Nephron (organoid): ENCODE results near the gene ZNF628.

ENCODE experiments used
- H3K27ac Mint-ChIP-seq, 3 experiments: 2 replicates each; pipeline ENCODE4 v1.8.0; 2020; ENCODE audit warnings: mixed read lengths in 3 of 3, mild to moderate bottlenecking in 2 of 3, moderate library complexity in 1 of 3
- H3K27me3 Mint-ChIP-seq: 2 replicates; pipeline ENCODE4 v1.8.0; 2021; ENCODE audit warnings: low read depth, mild to moderate bottlenecking, moderate library complexity, mixed read lengths
- H3K36me3 Mint-ChIP-seq: 2 replicates; pipeline ENCODE4 v1.8.0; 2020; ENCODE audit warnings: low read depth, mixed read lengths
- H3K4me1 Mint-ChIP-seq: 2 replicates; pipeline ENCODE4 v1.8.0; 2020; ENCODE audit warnings: mixed read lengths
- H3K4me3 Mint-ChIP-seq, 3 experiments: 2 replicates each; pipeline ENCODE4 v1.8.0; 2020; ENCODE audit warnings: mild to moderate bottlenecking in 3 of 3, mixed read lengths in 3 of 3, moderate library complexity in 2 of 3
- H3K9me3 Mint-ChIP-seq: 2 replicates; pipeline ENCODE4 v1.8.0; 2020; ENCODE audit warnings: mixed read lengths
- CTCF ChIP-seq, 3 experiments: fragments of 200-600 bp; sonication (generic); IDR thresholded peaks; one replicate each; pipeline ENCODE4 v1.5.0; 2021; ENCODE audit warnings: antibody characterized with exemption in 3 of 3; ENCODE audit not compliant: unreplicated experiment in 3 of 3

The ZNF628 gene

GRCh38 chr19:55479045-55479444, 2.6 kb downstream of the ZNF628 start:
- peaks cover 38% of the 10 kb centered on the region for H3K4me1 Mint-ChIP-seq
- peaks cover 5% of the 10 kb centered on the region for H3K36me3 Mint-ChIP-seq
- peaks cover 4% of the 10 kb centered on the region for H3K27me3 Mint-ChIP-seq
- TF ChIP-seq CTCF (IDR thresholded peaks at IDR 0.05; ENCODE audit: unreplicated experiment in 3 of 3) = no peak
- no peaks in the 10 kb centered on the region for H3K9me3 Mint-ChIP-seq
- peak overlapping the region; percentile 80 to 99 (median 81) for H3K27ac Mint-ChIP-seq
- H3K4me3 Mint-ChIP-seq = peak overlapping the region; percentile 73 to 96 (median 92)

- Mint-ChIP-seq H3K4me1 (peaks cover 38% of the 10 kb centered on the region), H3K4me3 (peak overlapping the region; percentile 59 to 92 (median 73)), H3K27me3 (peaks cover 4% of the 10 kb centered on the region), H3K27ac (peak overlapping the region; percentile 80 to 99 (median 81)), H3K9me3 (no peaks in the 10 kb centered on the region), H3K36me3 (peaks cover 5% of the 10 kb centered on the region)
- no peak for TF ChIP-seq CTCF (IDR thresholded peaks at IDR 0.05; ENCODE audit: unreplicated experiment in 3 of 3)
Observed at GRCh38 chr19:55479451-55480230, 3.2 kb downstream of the ZNF628 start.

GRCh38 chr19:55481148-55481793, 4.9 kb downstream of the ZNF628 start:
- Mint-ChIP-seq H3K9me3 (no peaks in the 10 kb centered on the region), H3K27me3 (peaks cover 4% of the 10 kb centered on the region), H3K27ac (no peak overlapping the region), H3K36me3 (peaks cover 5% of the 10 kb centered on the region), H3K4me1 (peaks cover 41% of the 10 kb centered on the region), H3K4me3 (no peak overlapping the region)
- TF ChIP-seq CTCF (IDR thresholded peaks at IDR 0.05; ENCODE audit: unreplicated experiment in 3 of 3) = no peak

- Mint-ChIP-seq H3K9me3 (no peaks in the 10 kb centered on the region), H3K36me3 (peaks cover 5% of the 10 kb centered on the region), H3K27ac (no peak overlapping the region), H3K27me3 (peaks cover 4% of the 10 kb centered on the region), H3K4me3 (no peak overlapping the region), H3K4me1 (peaks cover 42% of the 10 kb centered on the region)
- TF ChIP-seq CTCF (IDR thresholded peaks at IDR 0.05; ENCODE audit: unreplicated experiment in 3 of 3) = no peak
Observed at GRCh38 chr19:55481794-55482155, 5.4 kb downstream of the ZNF628 start.

- Mint-ChIP-seq H3K4me1 (peaks cover 42% of the 10 kb centered on the region), H3K27me3 (no peaks in the 10 kb centered on the region), H3K9me3 (no peaks in the 10 kb centered on the region), H3K36me3 (peaks cover 5% of the 10 kb centered on the region), H3K27ac (no peak overlapping the region), H3K4me3 (peak overlapping the region in 1 of 3 experiments; percentile 19)
- no peak for TF ChIP-seq CTCF (IDR thresholded peaks at IDR 0.05; ENCODE audit: unreplicated experiment in 3 of 3)
Observed at GRCh38 chr19:55482156-55482961, 5.9 kb downstream of the ZNF628 start.
